Measurements from ENCODE around the gene ZNF200. TPM values are rescaled to one million over a fixed set of nuclear protein-coding genes. Genes with fewer than 3 reads are reported as not detected.
A peak's percentile ranks its signal among the peaks of the same experiment; 100 is the strongest.

ZNF200 gene, protein sequence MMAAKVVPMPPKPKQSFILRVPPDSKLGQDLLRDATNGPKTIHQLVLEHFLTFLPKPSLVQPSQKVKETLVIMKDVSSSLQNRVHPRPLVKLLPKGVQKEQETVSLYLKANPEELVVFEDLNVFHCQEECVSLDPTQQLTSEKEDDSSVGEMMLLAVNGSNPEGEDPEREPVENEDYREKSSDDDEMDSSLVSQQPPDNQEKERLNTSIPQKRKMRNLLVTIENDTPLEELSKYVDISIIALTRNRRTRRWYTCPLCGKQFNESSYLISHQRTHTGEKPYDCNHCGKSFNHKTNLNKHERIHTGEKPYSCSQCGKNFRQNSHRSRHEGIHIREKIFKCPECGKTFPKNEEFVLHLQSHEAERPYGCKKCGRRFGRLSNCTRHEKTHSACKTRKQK
- total RNA-seq: 1 to 10 TPM; 8.7 to 9.6 TPM

DNA sequence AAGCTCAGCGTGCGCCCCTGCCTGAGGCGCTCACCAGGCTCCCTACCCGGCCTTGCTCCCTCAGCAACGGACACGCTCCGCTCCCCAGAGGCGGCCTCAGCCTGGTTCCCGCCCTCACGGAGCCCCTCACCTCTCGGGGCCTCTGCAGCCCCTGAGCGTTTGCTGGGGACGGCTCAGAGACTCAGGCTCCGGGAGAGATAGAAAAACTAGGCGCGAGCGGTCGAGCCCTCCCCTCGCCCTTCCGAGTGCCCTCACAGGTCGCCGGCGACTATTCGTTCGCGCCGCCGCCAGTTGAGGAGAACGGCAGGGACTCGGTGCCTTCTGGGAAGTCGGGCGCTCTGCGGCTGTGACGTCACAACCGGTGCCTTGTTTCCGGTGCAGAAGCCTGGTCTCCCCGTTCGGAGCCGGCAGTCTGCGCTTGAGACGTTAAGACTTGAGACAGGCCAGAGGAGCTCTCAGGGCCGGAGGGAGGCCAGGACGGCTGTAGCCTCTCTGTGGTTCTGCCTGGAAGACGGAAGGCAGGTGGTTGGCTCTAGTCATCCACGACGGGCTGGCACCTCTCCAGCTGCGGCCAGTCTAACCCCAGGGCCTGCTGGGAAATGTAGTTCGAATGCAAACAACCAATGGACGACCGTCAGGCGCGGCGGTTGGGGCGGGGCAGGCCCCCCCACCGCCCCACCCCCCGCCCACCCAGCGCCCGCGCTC, at the start of gene ZNF200:
TSS of gene ZNF200 (minus strand) at position 302 of the 705 bp plus-strand sequence. CDS start 1,403 bp downstream, outside the sequence.
- intact Hi-C loops (cut with micrococcal nuclease): no loop called here
- Mint-ChIP-seq H3K9me3 (peaks cover 23% of the 10 kb centered on the region), H3K4me1 (ENCODE audit: low read depth) (peaks cover 34% of the 10 kb centered on the region), H3K27me3 (no peaks in the 10 kb centered on the region), H3K36me3 (ENCODE audit: low read depth) (peaks cover 42% of the 10 kb centered on the region), H3K27ac (peak within 1 kb of the TSS; percentile 97), H3K4me3 (peak within 1 kb of the TSS; percentile 81)
- ATAC-seq (peak; percentile 94), DNase-seq (peak; percentile 98)
- ChIA-PET POLR2A (interaction anchor here (0.6 to 2.6 kb wide), 15 partner anchors 8 to 209 kb away, joined by 3 to 13 read pairs (median 4); partner anchors contain the start of genes NAA60 and ZNF213), CTCF (interaction anchor here (0.9 to 1.0 kb wide), 2 partner anchors 31 to 222 kb away, joined by 4 read pairs; no protein-coding TSS in a partner anchor)
- TF ChIP-seq, protein P1, sequence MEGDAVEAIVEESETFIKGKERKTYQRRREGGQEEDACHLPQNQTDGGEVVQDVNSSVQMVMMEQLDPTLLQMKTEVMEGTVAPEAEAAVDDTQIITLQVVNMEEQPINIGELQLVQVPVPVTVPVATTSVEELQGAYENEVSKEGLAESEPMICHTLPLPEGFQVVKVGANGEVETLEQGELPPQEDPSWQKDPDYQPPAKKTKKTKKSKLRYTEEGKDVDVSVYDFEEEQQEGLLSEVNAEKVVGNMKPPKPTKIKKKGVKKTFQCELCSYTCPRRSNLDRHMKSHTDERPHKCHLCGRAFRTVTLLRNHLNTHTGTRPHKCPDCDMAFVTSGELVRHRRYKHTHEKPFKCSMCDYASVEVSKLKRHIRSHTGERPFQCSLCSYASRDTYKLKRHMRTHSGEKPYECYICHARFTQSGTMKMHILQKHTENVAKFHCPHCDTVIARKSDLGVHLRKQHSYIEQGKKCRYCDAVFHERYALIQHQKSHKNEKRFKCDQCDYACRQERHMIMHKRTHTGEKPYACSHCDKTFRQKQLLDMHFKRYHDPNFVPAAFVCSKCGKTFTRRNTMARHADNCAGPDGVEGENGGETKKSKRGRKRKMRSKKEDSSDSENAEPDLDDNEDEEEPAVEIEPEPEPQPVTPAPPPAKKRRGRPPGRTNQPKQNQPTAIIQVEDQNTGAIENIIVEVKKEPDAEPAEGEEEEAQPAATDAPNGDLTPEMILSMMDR (IDR thresholded peaks at IDR 0.05): no peak

DNA sequence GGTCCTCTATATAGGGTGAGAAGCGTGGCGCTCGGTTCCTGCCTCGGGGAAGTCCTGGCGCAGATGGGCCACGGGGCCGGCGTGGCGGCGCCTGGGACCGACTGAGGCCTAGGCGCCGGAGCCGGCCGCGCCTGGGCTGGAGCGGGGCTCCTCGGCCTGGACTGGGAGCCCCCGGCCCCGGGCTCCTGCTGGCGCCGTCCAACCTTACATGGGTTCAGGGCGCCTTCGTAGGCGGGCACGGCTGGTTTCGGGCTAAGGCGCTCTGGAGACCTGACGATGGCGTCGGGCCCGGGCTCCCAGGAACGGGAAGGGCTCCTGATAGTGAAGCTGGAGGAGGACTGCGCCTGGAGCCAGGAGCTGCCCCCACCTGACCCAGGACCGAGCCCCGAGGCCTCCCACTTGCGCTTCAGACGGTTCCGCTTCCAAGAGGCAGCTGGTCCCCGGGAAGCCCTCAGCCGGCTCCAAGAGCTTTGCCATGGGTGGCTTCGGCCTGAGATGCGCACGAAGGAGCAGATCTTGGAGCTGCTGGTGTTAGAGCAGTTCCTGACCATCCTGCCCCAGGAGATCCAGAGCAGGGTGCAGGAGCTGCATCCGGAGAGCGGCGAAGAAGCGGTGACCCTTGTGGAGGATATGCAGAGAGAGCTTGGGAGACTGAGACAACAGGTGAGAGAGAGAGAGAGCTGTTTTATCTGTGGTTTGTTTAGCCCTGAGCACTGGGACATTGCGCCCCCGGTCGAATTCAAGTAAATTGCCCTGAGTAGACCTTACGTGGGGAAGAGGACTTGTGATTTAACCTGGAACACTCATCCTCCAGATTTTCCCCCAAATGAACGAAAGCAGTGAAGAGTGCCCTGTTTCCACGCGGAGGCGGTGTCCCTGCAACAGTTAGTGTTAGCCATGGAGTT, 48.8 kb upstream of the ZNF200 start:
- intact Hi-C loops (cut with micrococcal nuclease): loop anchor here (5.0 kb wide), 1 partner anchor 174 kb away; no protein-coding TSS in a partner anchor
- Mint-ChIP-seq H3K27me3 (no peaks in the 10 kb centered on the region), H3K36me3 (ENCODE audit: low read depth) (peaks cover 50% of the 10 kb centered on the region), H3K27ac (peak overlapping the region; percentile 98), H3K4me1 (ENCODE audit: low read depth) (peaks cover 27% of the 10 kb centered on the region), H3K4me3 (peak overlapping the region; percentile 94), H3K9me3 (peaks cover 13% of the 10 kb centered on the region)
- TF ChIP-seq, protein P1 (IDR thresholded peaks at IDR 0.05): no peak
- no peak for DNase-seq
- POLR2A ChIA-PET: interaction anchor here (0.6 to 4.6 kb wide), 13 partner anchors 11 to 432 kb away, joined by 3 to 25 read pairs (median 4); partner anchors contain the start of genes OR1F1, TIGD7 and ZNF75A
- ATAC-seq: no peak
- CTCF ChIA-PET: interaction anchor here (0.6 to 9.6 kb wide), 6 partner anchors 10 to 225 kb away, joined by 3 to 98 read pairs (median 3); no protein-coding TSS in a partner anchor

DNA sequence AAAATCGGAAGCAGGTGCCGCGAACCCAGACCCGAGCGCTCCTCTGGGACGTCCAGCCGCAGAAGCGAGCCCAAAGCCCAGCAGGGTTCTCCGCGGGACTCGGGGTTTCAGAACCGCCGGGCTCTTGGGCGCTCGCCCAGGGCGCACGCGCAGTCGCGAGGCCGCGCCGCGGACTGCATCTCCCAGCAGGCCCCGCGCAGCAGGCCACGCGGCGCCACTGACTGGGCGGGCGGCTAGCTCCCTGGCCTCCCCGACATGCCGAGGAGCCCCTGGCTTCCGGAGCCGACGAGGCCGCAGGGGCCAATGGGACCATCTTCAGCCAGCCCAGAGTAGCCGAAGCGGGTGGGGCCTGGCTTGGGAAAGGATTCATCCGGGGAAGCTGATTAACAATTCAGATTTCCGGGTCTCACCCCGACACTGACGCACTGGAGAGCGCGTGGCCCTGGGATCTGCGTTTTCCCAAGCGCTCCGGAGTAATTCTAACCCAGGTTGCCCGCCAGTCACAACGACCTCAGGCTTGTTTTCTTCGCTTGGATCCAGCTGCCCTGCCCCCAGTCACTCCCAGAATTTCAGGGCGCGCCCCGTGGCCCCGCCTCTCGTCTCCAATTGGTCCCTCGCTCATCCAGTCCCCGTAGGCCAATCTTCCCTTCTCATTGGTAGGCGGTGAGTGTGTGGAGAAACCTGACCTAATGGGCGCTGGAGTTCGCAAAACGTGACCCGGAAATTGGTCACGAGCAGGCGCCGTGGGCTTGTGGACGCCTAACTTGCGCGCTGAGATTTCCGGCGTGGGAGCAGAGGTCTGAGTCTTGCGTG, 48.0 kb upstream of the ZNF200 start, which contains the start of gene ZNF263:
TSS of gene ZNF263 (plus strand) at position 762 of the 813 bp plus-strand sequence. CDS start 328 bp downstream, outside the sequence.
- CTCF ChIA-PET: interaction anchor here (0.9 to 9.6 kb wide), 6 partner anchors 18 to 329 kb away, joined by 3 to 98 read pairs (median 3); no protein-coding TSS in a partner anchor
- peak within 1 kb of the TSS; percentile 94 for H3K4me3 Mint-ChIP-seq
- TF ChIP-seq, protein P1 (IDR thresholded peaks at IDR 0.05): no peak
- H3K4me1 Mint-ChIP-seq (ENCODE audit: low read depth): peaks cover 27% of the 10 kb centered on the region
- POLR2A ChIA-PET: interaction anchor here (0.6 to 4.6 kb wide), 13 partner anchors 9 to 432 kb away, joined by 3 to 25 read pairs (median 5); partner anchors contain the start of genes OR1F1, TIGD7 and ZNF75A
- ATAC-seq: peak; percentile 89
- intact Hi-C loops (cut with micrococcal nuclease): loop anchor here (5.0 kb wide), 1 partner anchor 174 kb away; no protein-coding TSS in a partner anchor
- DNase-seq: peak; percentile 95
- peak within 1 kb of the TSS; percentile 98 for H3K27ac Mint-ChIP-seq
- H3K9me3 Mint-ChIP-seq: peaks cover 9% of the 10 kb centered on the region
- no peaks in the 10 kb centered on the region for H3K27me3 Mint-ChIP-seq
- peaks cover 41% of the 10 kb centered on the region for H3K36me3 Mint-ChIP-seq (ENCODE audit: low read depth)

All from activated CD8-positive, alpha-beta T cell treated with anti-CD3 and anti-CD28 coated beads for 36 hours (primary cell).